HG03135 (cell line): ENCODE measurements around the gene POTEM.
"Not testable (repeated sequence)": the region's sequence is repeated elsewhere in the genome, so short reads cannot be mapped to it uniquely, and the experiment has no call there.

Experiments used
- ATAC-seq: cut with Tn5 transposase; IDR thresholded peaks from one replicate; pipeline ENCODE4 v1.9.1; 2021; ENCODE audit warnings: mild to moderate bottlenecking, moderate library complexity; ENCODE audit not compliant: unreplicated experiment

POTEM gene

DNA sequence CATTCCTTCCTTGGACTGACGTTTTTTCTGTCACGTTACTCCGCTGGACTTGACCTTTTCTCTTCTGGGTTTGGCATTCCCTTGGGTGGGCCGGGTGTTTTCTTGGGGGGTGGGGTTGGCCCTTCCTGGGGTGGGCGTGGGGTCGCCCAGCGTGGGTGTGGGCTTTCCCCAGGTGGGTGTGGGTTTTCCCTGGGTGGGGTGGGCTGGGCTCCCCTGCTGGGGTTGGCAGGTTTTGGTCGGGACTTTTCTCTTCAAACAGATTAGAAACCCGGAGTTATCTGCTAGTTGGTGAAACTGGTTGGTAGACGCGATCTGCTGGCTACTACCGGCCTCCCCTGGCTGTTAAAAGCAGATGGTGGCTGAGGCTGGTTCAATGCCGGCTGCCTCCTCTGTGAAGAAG lies at the start of gene POTEM:
Gene POTEM (plus strand): TSS at position 301 of the 400 bp plus-strand sequence. CDS start 52 bp downstream, at position 353.
- ATAC-seq = not testable (repeated sequence)

DNA sequence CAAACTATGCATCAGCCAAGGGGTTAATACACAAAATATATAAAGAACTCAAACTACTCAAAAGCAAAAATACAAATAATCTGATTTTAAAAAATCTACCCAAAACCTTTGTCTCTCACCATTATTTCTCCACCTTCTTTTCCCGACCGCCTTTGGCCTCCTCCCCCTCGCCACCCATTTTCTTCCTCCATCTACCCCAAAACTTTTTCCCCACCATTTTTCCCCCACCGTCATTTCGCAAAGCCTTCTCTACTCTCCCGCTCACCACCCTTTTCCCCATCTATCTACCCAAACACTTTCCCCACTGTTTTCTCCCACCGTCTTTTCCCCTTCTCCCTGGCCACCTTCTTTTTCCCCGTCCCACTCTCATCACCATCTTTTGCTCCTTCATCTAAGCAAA lies 48.9 kb upstream of the POTEM start:
- ATAC-seq = not testable (repeated sequence)

DNA sequence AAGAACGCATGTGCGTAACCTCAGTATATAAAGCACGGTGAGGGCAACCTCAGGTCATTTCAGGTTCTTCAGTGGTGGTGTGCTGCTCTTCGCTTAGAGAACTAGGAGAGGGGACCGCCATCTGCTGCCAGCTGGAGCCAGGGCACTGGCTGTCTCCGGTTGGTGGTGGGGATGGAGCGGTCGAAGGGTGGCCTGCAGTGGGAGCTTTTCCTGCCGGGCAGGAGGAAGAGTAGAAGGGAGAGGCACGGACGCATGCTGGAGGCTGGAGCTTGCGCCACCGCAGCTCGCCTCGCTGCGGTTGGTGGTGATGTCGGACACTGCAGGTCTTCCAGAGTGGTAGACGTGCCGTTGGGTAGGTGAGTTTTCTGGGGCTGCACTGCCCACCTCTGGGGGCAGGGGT lies 47.2 kb upstream of the POTEM start:
- ATAC-seq = not testable (repeated sequence)

DNA sequence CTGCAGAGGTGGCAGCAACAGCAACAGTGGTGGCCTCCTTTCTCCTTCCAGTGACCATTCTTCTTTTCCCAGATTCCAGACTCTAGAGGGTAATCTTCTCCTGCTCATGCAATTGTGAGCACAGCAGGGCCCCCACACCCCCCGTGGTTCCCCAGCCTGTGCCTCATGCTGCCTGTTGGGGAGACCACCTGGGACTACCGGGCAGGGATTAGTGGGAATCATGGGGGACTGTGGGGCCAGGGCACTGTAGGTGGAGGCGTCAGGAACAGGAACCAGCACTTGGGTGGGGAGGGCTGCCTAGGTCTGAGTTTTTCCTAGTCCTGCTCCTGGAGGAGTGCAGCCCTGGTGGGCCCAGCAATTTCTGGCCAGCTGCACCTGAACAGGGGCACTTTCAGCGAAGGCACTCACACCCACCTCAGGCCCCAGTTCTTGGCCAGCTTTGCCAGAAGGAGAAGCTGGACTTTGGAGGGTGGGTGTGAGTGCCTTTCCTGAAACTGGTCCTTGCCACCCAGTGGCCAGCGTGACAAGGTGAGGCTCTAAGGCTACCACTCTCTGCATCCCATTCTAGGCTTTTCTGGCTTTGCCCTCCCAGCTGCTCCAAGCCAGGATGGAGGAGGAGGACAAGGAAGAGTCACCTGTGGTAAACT lies 46.1 kb upstream of the POTEM start:
- not testable (repeated sequence) for ATAC-seq

DNA sequence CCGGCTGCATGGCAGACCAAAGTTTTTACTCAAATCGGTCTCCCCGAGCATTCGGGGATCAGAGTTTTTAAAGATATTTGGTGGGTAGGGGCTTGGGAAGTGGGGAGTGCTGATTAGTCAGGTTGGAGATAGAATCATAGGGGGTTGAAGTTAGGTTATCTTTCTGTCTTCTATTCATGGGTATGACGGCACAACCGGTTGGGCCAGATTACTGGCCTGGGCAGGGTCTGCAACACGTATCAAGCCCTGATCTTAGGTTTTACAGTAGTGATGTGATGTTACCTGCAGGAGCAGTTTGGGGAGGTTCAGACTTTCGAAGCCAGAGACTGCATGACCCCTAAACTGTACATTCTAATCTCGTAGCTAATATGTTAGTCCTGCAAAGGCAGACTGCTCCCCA lies 30.4 kb upstream of the POTEM start:
- ATAC-seq = not testable (repeated sequence)

DNA sequence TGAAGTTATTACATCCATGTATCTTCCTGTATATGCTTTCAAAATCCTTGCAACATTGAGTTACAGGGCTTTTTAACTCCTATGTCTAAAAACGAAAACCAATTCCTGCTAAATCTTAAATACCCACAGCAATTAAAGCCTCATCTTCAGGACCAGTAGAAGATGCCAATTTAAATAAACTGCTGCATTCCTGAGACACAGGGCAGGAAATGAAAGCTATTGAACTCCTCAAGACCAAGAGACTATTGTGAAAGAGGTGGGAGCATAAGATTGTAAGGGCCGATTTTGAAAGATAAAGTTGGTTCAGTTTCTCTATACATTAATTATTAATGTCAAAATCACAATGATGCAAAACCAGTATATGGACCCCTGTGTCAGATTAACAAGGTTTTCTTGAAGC lies 28.5 kb upstream of the POTEM start:
- not testable (repeated sequence) for ATAC-seq

DNA sequence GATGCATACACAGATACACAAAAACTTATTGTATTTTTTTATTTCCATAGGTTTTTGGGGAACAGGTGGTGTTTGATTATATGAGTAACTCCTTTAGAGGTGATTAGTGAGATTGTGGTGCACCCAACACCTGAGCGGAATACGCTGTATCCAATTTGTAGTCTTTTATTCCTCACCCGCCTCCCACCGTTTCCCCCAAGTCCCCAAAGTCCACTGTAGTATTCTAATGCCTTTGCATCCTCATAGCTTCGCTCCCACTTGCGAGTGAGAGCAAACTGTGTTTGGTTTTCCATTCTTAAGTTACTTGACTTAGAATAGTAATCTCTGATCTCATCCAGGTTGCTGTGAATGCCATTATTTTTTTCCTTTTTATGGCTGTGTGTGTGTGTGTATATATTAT lies 17.3 kb upstream of the POTEM start:
- not testable (repeated sequence) for ATAC-seq

DNA sequence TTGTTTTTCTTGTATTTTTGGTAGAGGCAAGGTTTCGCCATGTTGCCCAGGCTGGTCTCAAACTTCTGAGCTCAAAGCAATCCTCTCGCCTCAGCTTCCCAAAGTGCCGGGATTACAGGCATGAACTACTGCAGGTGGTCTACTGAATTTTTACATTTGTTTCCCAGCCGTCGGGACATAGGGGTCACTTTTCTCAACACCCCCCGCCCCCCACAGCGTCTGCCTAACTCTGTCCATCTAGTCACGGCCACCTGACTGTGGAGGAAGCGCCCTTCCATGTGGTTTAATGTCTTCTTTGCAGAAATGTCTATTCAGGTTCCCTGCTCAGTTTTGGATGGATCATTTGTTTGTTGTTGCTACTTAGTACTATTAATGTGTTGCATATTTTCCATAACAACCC lies 14.1 kb upstream of the POTEM start:
- not testable (repeated sequence) for ATAC-seq

DNA sequence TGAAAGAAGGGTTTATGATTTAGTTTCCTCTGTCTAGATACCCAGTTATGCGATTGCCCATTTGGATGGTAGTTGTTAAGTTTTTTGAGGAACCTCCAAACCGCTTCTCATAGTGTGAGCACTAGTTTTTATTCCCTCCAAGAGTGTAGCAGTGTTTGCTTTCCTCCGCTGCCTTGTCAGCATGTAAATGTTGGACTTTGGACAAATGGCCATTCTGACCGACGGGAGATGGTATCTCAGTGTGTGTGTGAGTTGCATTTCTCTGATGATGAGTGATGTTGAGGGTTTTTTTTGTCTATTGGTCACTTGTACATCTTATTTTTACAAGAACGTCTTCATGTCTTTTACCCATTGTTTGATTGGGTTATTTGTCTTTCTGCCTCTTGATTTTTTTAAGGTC lies 11.4 kb upstream of the POTEM start:
- not testable (repeated sequence) for ATAC-seq

DNA sequence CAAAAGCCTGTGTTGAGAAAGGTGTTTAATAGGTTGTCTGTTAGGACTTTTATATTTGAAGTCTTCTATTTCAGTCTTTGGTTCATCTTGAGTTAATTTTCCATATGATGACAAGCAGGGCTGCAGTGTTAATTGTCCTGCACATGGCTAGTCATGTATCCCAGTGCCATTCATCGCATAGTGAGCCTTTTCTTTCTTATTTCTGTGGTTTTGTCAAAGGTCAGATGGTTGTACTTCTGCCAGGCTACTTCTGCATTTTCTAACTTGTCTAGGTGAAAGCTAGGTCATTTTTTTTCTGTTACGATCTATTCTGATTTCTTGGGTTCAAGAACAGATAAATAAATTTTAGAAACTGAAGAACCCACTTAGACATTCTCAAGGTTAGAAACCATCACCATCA lies 5.7 kb upstream of the POTEM start:
- not testable (repeated sequence) for ATAC-seq

DNA sequence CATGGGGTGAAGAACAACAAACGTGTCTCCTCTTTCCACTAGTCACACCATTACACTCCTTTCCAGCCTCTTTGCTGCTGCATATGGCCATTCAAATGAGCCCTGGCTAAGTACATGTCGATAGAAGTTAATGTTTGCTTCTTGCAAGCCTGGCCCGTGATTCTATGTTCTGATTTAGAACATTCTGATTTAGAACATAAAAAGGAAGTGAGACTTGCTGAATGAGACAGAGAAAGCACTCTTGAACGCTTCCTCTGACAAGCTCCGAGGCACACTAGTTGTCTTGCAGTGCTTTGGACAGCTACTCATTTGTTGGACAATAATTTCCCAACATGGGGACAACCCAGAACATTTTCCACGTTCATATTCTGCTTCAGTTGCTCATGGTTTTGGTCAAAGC lies 5.1 kb upstream of the POTEM start:
- ATAC-seq = not testable (repeated sequence)

DNA sequence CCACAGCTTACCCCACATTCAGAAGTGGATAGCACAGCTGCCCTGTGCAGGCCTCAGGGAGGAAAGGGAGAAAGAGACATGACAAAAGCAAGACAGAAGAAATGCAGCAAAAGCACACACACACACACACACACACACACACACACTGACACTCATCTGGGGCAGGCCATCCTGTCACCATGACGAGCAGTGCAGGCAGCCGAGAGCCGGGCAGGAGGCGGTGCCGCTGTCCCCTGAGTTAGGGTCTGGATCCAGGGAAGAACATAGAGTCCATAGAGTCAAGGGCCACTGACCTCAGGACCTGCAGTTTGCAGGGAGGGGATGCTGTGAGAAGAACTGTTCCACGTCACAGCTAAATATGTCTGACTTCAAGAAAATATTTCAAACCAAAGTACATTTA lies 4.0 kb upstream of the POTEM start:
- ATAC-seq = not testable (repeated sequence)

DNA sequence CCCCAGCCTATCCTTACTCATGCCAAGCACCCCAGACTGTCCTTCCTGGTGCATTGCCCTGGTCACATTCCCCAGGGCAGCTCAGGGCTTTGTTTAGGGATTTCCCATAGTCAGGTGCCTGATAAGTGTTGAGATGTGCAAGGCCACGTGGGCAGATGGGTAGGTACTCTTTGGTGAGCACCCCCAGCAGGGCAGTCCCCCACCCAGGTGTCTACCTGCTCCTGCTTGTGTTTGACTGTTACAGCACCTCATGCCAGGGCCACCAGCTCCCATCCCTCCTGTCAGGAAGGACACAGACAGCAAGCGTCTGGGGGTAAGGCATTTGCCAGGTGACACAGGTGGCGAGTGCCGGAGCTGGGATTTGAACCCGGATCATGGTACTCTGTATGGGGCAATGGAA lies 2.4 kb upstream of the POTEM start:
- not testable (repeated sequence) for ATAC-seq

DNA sequence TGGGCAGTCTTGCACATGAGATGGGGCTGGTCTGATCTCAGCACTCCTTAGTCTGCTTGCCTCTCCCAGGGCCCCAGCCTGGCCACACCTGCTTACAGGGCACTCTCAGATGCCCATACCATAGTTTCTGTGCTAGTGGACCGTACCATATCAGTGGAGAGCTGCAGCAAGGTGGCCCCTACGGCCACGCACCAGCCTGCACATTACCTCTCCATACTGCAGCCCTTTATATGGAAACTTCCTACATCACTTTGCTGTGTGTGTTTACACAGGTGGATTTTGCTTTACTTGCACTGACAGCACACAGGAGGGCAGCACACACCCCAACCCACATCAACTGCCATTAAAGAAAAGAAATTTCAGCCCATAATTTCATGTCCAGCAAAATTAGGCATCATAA lies 35.3 kb downstream of the POTEM start:
- not testable (repeated sequence) for ATAC-seq

DNA sequence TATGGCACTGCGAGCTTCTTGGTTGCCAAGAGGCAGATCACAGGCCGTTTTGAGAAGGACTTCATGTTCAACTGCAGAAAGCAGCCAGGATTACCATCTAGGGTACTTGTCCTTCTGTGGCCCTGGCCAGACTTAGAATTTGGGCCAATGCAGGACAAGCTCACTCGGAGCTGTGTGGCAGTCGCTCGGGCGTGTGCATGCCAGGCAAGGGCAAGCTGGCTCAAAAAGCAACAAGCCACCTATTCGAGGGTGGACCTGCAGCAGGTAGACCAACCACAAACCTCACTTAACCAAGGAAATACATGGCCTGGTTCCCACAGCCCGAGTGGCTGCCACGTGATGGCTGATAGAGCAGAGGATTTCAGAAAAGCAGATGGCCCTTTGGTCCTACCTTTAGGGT lies 39.3 kb downstream of the POTEM start:
- not testable (repeated sequence) for ATAC-seq

DNA sequence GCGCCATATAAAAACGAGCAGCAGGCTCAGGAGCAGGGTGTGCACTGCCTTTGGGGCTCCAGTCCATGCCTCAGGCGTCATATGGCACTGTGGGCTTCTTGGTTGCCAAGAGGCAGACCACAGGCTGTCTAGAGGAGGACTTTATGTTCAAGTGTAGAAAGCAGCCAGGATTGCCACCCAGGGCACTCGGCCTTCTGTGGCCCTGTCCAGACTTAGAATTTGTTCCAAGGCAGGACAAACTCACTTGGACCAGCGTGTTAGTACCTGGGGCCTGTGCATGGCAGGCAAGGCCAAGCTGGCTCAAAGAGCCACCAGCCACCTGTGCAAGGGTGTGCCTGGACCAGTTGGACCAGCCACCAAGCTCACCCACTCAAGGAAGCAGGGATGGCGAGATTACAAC lies 40.4 kb downstream of the POTEM start:
- not testable (repeated sequence) for ATAC-seq

DNA sequence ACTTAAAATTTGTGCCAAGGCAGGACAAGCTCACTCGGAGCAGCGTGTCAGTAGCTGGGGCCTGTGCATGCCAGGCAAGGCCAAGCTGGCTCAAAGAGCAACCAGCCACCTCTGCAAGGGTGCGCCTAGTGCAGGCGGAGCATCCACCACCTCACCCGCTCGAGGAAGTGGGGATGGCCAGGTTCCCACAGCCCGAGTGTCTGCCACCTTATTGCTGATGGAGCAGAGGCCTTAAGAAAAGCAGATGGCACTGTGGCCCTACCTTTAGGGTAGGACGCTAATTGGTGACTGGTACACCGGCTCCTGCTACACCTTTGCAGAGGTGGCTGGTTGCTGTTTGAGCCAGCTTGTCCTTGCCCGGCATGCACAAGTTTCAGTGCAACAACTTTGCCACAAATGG lies 43.8 kb downstream of the POTEM start:
- not testable (repeated sequence) for ATAC-seq

DNA sequence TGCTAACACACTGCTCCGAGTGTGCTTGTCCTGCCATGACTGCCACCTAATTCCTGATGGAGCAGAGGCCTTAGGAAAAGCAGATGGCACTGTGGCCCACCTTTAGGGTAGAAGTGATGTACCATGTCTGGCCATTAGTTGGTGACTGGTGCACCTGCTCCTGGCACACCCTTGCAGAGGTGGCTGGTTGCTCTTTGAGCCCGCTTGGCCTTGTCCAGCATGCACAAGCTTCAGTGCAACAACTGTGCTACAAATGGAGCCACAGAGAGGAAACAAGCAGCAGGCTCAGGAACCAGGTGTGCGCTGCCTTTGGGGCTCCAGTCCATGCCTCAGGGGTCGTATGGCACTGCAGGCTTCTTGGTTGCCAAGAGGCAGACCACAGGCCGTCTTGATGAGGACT lies 44.5 kb downstream of the POTEM start:
- not testable (repeated sequence) for ATAC-seq

DNA sequence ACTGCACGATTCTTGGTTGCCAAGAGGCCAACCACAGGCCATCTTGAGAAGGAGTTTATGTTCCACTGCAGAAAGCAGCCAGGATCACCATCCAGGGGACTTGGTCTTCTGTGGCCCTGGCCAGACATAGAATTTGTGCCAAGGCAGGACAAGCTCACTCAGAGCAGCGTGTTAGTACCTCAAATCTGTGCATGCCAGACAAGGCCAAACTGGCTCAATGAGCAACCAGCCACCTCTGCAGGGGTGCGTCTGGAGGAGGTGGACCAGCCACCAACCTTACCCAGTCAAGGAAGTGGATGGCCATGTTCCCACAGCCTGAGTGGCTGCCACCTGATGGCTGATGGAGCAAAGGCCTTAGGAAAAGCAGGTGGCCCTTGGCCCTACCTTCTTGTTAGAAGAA lies 48.0 kb downstream of the POTEM start:
- ATAC-seq = not testable (repeated sequence)

DNA sequence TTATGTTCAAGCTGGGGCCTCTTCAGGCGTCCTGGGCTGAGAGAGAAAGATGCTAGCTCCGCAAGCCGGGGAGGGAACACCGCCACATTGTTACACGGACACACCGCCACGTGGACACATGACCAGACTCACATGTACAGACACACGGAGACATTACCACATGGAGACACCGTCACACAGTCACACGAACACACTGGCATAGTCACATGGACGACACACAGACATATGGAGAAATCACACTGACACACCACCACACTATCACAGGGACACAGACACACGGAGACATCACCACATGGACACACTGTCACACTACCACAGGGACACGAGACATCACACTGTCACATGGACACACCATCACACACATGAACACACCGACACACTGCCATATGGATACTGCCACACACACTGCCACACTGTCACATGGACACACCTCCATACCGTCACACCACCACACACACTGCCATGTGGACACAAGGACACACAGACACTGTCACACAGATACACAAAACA lies 57.9 kb downstream of the POTEM start:
- ATAC-seq = not testable (repeated sequence)

DNA sequence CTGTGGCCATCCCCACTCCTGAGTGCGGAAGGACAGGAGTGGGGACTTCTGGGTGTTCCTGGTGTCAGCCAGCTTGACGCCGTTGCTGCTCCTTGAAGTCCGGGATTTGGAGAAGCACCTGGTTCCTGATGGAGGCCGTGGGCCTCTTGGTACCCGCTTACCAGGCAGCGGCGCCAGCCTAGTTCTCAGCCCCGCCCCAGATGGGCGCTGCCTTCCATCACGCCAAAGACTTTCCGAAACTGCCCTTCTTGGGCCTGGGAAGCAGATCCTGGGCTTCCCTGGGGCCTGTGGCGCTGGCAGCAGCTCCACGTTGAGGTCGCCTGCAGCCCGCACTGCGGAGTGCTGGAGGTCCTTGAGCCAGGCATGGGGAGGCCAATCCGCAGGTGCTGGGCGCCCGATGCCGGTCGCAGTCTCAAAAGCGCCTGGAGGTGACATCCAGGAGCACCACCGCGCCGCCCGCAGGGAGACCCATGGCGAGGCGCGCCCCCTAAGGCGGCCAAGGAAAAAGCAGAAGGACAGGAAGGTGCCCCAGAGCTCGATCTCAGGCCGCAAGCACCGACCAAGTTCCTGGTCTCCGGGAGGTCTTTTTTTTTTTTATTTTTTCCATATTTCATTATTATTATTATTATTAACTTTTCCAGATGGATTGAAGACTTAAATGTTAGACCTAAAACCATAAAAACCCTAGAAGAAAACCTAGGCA lies 59.6 kb downstream of the POTEM start:
- ATAC-seq = not testable (repeated sequence)

DNA sequence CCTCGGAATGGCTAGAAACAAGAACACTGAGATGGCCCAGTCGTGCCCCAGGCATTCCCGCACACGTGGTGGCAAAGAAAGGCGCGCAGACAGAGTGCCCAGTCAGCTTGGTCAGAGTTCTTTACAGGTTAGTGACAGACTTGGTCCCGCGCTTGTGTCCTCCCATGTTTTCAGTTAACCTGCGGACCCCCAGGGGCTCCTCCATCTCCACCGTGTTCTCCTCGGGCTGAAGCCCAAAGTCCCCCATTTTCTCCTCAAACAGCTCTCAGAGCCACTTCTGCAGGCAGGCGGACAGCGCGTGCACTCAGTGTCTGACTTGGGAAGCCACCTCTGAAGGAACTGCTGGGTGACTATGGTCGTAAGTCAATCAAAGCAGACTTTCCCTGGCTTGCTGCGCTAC lies 60.7 kb downstream of the POTEM start:
- ATAC-seq = not testable (repeated sequence)
